NCI-H2081 (cell line): ENCODE data around the gene FAM89B.
"Not testable (repeated sequence)": the region's sequence is repeated elsewhere in the genome, so short reads cannot be mapped to it uniquely, and the experiment has no call there.

Experiments
- DNase-seq, 2 experiments: peaks; one replicate each; lab custom pipeline; 2025; lab: John Stamatoyannopoulos, UW

Gene FAM89B

GRCh38 chr11:65556470-65557279 lies 15.7 kb upstream of the FAM89B start:
- DNase-seq, result no peak

GRCh38 chr11:65557280-65558001 lies 14.9 kb upstream of the FAM89B start:
- DNase-seq, result no peak

- peak; percentile 36 to 55 for DNase-seq
Observed at GRCh38 chr11:65558002-65558929, 14.1 kb upstream of the FAM89B start, which contains the start of gene LTBP3. LTBP3 (minus strand) TSS chr11:65558359; CDS start chr11:65557959, 400 bp downstream.

- peak in 1 of 2 experiments; percentile 35 for DNase-seq
Observed at GRCh38 chr11:65558930-65559509, 13.3 kb upstream of the FAM89B start.

DNA sequence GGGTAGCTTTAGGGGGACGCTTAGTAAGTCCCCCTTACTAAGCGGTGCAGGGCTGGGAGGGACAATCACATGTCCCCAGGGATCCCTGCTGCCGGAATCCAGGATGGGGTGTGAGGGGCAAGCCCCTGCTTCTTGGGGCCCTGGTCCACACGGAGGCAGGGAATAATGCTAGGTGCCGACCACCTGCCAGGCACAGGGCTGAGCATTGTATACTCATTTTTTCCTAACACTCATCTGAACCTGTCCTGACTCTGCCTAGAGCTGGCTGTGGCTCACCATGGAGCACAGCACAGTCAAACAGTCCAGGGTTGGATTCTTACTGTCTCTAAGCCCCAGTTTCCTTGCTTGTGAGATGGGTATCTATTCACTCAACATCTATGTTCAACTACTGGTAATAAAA lies 12.8 kb upstream of the FAM89B start:
- no peak for DNase-seq

GRCh38 chr11:65559951-65560537 lies 12.3 kb upstream of the FAM89B start:
- DNase-seq, result peak; percentile 18 to 33

GRCh38 chr11:65560555-65561418 lies 11.6 kb upstream of the FAM89B start:
- DNase-seq, result no peak

- no peak for DNase-seq
Observed at GRCh38 chr11:65562020-65562419, 10.3 kb upstream of the FAM89B start.

DNA sequence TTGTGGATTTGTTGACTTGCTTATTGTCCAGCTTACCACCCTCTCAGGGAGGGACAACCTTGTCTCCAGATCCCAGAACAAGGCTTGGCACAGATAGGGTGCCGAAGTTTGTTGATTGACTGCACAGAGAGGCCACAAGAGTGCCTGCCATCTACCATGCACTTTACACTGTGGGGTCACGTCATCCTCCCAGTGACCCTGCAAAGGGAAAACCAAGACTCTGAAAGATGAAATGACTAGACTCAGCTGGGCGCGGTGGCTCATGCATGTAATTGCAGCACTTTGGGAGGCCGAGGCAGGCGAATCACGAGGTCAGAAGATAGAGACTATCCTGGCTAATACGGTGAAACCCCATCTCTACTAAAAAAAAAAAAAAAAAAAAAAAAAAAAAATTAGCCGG lies 9.6 kb upstream of the FAM89B start:
- no peak for DNase-seq

GRCh38 chr11:65563601-65564000 lies 8.7 kb upstream of the FAM89B start:
- no peak for DNase-seq

DNA sequence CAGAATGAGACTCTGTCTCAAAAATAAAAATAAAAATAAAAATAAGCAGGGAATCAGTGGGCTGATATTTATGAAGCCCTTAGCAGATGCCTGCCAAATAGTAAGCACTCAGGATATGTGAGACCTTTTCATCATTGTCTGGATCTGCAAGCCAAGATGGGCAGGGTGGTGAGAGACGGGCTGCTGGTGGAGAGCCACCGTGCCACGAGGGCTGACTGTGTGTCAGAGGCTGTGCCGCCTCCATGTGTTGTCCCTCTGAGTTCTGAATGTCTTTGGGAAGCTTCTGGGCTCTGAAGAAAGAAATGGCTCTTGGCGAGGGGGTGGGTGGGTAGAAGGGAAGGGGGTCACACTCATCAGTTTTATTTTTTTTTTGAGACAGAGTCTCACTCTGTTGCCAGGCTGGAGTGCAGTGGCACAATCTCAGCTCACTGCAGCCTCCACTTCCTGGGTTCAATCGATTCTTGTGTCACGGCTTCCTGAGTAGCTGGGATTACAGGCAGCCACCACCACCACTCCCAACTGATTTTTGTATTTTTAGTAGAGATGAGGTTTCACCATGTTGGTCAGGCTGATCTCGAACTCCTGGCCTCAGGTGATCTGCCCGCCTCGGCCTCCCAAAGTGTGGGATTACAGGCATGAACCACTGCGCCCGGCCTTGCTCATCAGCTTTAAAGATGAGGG lies 7.3 kb upstream of the FAM89B start:
- DNase-seq, result not testable (repeated sequence)

DNA sequence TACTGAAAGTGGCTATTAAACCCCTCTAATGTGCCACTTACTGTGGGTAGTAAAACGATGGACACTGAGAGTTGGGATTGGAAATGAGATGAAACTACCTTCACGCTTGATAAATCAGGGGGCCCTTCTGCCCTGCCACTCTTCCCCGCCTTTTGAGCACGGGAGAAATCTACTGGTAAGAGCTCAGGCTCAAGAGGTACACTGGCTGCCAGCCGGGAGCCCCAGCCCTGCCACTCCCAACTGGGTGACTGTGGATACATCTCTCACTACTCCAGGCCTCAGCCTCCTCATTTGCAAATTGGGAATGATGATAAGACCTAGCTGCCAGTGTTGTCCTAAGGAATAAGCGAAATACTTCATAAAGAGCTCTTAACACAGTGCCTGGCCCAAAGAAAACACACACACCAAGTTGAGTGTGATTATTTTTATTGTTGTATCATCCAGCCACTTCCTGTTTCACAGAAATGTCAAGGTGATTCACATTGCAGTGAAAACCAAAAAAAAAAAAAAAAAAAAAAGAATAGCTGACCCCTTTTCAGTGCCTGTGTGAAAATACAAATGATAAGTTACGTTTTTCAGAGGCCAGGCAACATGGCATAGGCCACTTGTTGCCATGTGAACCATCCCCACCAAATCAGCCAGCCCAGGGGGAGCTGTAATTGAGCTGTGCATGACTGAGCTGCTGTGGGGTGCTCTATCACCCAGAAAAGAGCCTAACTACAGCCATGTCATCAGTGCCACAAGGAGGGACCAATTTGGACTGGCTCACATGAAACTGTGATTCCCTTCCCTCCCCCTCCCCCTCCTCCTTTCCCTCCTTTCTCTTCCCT lies 6.5 kb upstream of the FAM89B start:
- DNase-seq, result no peak

- DNase-seq, result no peak
Observed at GRCh38 chr11:65569164-65569972, 3.0 kb upstream of the FAM89B start.

- peak; percentile 95 to 97 for DNase-seq
Observed at GRCh38 chr11:65569973-65570918, 2.1 kb upstream of the FAM89B start, which contains the start of gene ZNRD2. ZNRD2 (plus strand) TSS chr11:65570477; CDS start chr11:65570492, 15 bp downstream.

- DNase-seq, result no peak
Observed at GRCh38 chr11:65571420-65571819, 918 bp upstream of the FAM89B start.

GRCh38 chr11:65571940-65572339 lies 398 bp upstream of the FAM89B start:
- DNase-seq, result peak; percentile 39 to 67
